GM20000 (cell line): Measurements from ENCODE around the gene PLEKHA6.

ENCODE experiments used
- DNase-seq: peaks from one replicate; pipeline ENCODE4 v3.0.0; 2012; ENCODE audit warnings: low spot score
- CTCF ChIP-seq: IDR thresholded peaks from 2 replicates; pipeline ENCODE4 v1.5.1; 2012; ENCODE audit warnings: mild to moderate bottlenecking, control low read depth; ENCODE audit errors: extremely low read depth, missing control alignments

The PLEKHA6 gene

DNA sequence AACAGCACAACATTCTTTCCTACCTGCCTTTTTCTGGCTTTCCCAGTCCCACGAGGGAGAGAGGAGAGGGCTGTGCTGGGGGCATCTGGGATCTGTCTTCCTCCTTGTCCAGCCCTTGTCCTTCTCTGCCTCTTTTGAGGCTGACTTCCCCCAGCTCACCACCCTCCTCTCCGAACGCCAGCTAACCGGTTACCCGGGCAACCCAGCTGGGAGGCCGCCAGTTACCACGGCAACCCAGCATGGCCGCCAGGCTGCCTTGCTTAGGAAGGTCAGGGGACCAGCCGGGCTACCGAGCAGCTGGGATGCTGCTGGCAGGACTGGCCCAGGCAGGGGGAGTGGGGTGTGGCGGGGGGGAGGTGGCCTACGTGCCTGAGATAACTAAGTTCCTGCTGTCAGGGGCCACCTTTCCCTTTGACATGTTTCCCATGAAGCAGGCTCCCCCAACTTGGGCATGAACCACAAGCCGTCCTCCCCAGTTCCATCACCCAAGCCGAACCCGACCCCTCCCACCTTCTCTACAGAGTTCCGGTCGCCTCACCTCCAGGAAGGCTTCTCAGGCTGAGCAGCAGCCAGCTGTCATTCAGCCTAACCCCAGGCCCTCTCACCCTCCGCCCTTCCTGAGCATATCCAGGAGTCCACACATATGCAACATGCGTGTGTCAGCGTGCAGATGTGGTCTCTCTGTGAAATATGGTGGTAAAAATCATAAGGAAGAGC is 8.7 kb downstream of the PLEKHA6 start:
- no peak for DNase-seq
- no peak for TF ChIP-seq CTCF

GRCh38 chr1:204350312-204350711 is 9.4 kb downstream of the PLEKHA6 start:
- DNase-seq: no peak
- no peak for TF ChIP-seq CTCF

DNA sequence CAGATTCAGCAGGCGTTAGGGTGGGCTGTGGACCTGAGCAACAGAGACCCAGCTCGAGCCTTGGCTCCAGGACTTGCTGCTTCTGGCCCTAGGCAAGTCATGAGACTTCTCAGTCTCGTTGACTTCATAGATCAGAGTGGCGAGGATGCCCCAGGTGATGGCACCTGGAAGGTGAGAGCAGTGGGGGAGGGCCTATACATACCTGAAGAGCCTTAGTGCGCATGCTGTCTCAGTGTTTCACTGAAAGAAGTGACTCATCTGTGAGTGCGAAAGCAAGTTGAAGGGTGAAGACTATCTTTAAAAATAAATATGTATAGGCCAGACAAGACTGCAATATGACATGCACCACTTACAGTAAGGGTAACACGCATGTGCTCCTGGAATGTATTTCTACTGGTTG is 10.1 kb downstream of the PLEKHA6 start:
- TF ChIP-seq CTCF: no peak
- no peak for DNase-seq

DNA sequence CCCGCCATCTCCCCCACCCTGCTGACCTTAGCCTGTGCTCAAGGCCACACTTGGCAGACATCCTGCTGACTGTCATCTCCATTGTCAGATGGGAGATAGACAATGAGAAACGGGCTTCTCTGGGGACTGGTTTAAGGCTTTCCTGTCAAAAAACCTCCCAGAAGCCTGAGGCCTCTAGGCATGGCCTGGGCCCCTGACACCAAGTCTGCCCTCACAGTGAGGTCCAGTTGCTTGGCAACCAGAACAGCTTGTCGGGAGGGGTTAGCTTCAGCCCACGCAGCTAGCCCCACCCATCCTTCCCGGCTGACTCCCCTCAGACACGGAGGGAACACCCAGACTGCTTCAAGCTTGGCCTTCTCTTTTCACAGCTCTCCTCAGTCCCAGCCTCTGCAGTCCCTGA is 11.0 kb downstream of the PLEKHA6 start:
- no peak for TF ChIP-seq CTCF
- DNase-seq: no peak

DNA sequence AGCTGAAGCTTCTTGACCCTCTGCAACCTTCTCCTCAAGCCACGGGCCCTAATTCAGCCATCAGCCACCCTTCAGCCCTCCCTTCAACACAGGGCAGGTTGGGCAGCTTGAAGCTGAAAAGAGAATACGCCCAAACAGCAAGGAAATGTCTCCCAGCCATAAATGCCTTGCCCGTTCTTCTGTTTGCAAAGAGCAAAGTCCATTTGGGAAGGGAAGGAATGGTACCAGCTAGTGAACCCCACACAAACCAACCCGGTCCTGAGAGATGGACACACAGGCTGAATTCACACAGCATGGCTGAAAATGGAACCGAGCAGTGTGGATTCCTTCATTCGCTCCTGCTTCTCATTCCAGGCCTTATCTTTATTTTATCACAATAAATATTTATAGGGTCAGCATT is 11.5 kb downstream of the PLEKHA6 start:
- TF ChIP-seq CTCF: no peak
- no peak for DNase-seq

DNA sequence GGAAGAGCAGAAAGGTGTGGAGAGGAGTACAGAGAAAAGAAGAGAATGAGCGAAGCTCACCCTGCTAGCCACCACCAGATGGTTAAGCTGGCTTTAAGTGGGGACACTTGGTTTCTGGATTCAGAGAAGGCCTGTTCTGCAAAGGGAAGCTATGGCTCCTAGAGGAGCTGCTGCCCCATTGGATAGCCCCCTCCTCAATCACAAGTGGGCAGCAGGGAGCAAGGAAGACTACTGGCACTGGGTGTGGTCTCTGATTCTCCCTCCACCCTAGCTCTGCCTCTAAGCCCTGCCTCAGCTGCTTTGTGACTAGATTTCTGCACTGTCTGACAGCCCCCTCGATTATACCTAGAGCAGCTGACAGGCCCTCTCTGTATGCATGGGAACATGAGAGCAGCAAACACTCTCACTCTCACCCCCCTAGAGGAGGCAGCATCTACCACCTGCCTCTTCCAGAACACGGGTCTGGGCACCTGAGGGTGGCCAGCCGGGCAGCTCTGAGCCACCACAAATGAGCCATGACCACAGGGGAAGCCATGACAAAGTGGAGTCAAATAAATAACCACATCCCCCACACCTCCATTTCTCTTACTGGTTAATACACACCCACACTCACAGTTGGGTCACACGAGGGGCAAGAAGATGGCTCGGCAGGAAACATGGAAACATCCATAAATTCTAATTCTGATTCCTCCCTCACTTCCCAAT is 13.6 kb downstream of the PLEKHA6 start:
- no peak for TF ChIP-seq CTCF
- no peak for DNase-seq

DNA sequence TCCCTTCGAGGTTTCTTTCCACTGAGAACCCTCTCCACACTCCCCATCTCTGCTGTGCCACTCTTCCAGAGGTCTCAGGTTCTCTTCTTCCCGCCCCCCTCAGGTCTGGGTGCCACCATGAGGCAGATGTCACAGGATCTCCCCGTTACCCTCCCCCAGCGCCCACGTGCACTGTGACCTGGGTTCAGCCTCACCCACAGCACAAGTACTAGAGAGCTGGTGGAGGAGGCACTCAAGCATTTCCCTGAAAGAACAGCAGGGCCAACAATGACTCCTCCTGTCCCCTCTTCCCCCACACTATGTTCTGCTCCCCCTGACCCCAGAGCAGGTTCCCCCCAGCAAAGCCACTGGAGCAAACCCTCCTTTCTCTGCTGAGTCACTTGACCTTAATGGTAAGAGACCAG is 14.3 kb downstream of the PLEKHA6 start:
- TF ChIP-seq CTCF: no peak

More for the DNA sequence above, 14.3 kb downstream of the PLEKHA6 start:
- DNase-seq: no peak
